SU-DHL-6 (cell line): ENCODE results near the gene ITFG2.

Source experiments
- EZH2phosphoT487 ChIP-seq: fragments of 200-600 bp; sonication (generic), shearing (Covaris generic); conservative IDR thresholded peaks from 2 replicates; pipeline ENCODE4 v1.6.1; 2018; ENCODE audit warnings: mild to moderate bottlenecking, antibody characterized with exemption, low read length, moderate library complexity, mixed read lengths
- TF ChIP-seq, protein P1 (sequence below): fragments of 200-600 bp; sonication (generic); IDR thresholded peaks from one replicate; pipeline ENCODE4 v1.5.1; 2017; ENCODE audit warnings: antibody characterized with exemption, mild to moderate bottlenecking, low read length, moderate library complexity; ENCODE audit not compliant: insufficient read depth, poor library complexity, severe bottlenecking

DNA sequence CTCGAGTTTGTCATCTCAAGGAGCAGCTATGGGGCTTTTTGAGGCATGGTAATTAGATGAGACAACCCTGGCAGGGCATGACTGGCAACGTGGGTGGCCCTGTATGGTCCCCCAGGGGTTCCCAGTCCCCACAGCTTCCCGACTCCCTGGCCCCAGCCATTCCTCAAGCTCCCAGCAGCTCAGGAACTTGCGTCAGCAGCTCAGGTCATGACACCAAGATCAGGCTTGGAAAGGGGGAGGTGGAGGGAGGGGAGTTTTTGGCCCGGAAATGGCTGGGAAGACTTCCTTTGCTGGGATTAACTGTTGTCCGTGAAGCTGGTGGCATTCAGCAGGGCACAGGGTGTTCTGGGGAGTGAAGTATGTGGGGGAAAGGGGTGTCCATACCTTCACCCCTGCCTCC, 32.8 kb downstream of the ITFG2 start:
- TF ChIP-seq, protein P1, sequence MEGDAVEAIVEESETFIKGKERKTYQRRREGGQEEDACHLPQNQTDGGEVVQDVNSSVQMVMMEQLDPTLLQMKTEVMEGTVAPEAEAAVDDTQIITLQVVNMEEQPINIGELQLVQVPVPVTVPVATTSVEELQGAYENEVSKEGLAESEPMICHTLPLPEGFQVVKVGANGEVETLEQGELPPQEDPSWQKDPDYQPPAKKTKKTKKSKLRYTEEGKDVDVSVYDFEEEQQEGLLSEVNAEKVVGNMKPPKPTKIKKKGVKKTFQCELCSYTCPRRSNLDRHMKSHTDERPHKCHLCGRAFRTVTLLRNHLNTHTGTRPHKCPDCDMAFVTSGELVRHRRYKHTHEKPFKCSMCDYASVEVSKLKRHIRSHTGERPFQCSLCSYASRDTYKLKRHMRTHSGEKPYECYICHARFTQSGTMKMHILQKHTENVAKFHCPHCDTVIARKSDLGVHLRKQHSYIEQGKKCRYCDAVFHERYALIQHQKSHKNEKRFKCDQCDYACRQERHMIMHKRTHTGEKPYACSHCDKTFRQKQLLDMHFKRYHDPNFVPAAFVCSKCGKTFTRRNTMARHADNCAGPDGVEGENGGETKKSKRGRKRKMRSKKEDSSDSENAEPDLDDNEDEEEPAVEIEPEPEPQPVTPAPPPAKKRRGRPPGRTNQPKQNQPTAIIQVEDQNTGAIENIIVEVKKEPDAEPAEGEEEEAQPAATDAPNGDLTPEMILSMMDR = no peak
- no peak for TF ChIP-seq EZH2phosphoT487
